HCT116 (cell line): ENCODE results near the gene PPP1R1C.

ENCODE experiments used
- EZH2 ChIP-seq: fragments of 200-600 bp; sonication (generic); IDR thresholded peaks from 2 replicates; pipeline ENCODE4 v1.6.1; 2017; ENCODE audit warnings: antibody characterized with exemption, mixed run types
- JUND ChIP-seq: IDR thresholded peaks from 2 replicates; pipeline ENCODE4 v1.6.1; 2012
- POLR2A ChIP-seq: IDR thresholded peaks from 2 replicates; pipeline ENCODE4 v1.7.0; 2011; ENCODE audit warnings: borderline replicate concordance; ENCODE audit not compliant: insufficient read depth, insufficient read length; ENCODE audit errors: extremely low read depth
- POLR2AphosphoS5 ChIP-seq: IDR thresholded peaks from 2 replicates; pipeline ENCODE4 v1.6.1; 2011; ENCODE audit warnings: mild to moderate bottlenecking, low read depth, low read length, moderate library complexity
- RAD21 ChIP-seq: IDR thresholded peaks from 2 replicates; pipeline ENCODE4 v1.6.1; 2012; ENCODE audit warnings: low read depth, mild to moderate bottlenecking
- SIN3A ChIP-seq: IDR thresholded peaks from 2 replicates; pipeline ENCODE4 v1.6.1; 2012; ENCODE audit warnings: low read depth
- TCF7L2 ChIP-seq: IDR thresholded peaks from 2 replicates; pipeline ENCODE4 v1.7.0; 2011; ENCODE audit warnings: borderline replicate concordance, inconsistent platforms; ENCODE audit not compliant: insufficient read depth, insufficient read length; ENCODE audit errors: extremely low read depth
- YY1 ChIP-seq: IDR thresholded peaks from 2 replicates; pipeline ENCODE4 v1.6.1; 2011; ENCODE audit warnings: low read length, low read depth, moderate library complexity, mild to moderate bottlenecking; ENCODE audit not compliant: insufficient replicate concordance; ENCODE audit errors: extremely low read depth
- ZFX ChIP-seq: fragments of 450-650 bp; IDR thresholded peaks from 2 replicates; pipeline ENCODE4 v1.6.1; 2017
- ZNF274 ChIP-seq: fragments of 200-500 bp; sonication (Bioruptor generic); IDR thresholded peaks from 2 replicates; pipeline ENCODE4 v1.6.1; 2014; ENCODE audit warnings: mild to moderate bottlenecking, low read depth, low read length, inconsistent platforms
- TF ChIP-seq, protein P1 (sequence below), 3 experiments: fragments of 200-600 bp in 1 of 3; sonication (generic) in 1 of 3; IDR thresholded peaks in 2 of 3; conservative IDR thresholded peaks in 1 of 3; 2 replicates each; pipeline ENCODE4 v1.5.1; 2012 to 2017; ENCODE audit warnings: low read depth in 2 of 3, low read length in 2 of 3, antibody characterized with exemption in 1 of 3, borderline replicate concordance in 1 of 3, control low read depth in 1 of 3, mild to moderate bottlenecking in 1 of 3, mixed read lengths in 1 of 3, mixed run types in 1 of 3, moderate library complexity in 1 of 3; ENCODE audit not compliant: insufficient read depth in 1 of 3
- TF ChIP-seq, protein P2 (sequence below): IDR thresholded peaks from 2 replicates; pipeline ENCODE4 v1.6.1; 2012
- TF ChIP-seq, protein P3 (sequence below): IDR thresholded peaks from 2 replicates; pipeline ENCODE4 v1.6.1; 2012
- TF ChIP-seq, protein P4 (sequence below): IDR thresholded peaks from 2 replicates; pipeline ENCODE4 v1.6.1; 2012; ENCODE audit warnings: low read depth

DNA sequence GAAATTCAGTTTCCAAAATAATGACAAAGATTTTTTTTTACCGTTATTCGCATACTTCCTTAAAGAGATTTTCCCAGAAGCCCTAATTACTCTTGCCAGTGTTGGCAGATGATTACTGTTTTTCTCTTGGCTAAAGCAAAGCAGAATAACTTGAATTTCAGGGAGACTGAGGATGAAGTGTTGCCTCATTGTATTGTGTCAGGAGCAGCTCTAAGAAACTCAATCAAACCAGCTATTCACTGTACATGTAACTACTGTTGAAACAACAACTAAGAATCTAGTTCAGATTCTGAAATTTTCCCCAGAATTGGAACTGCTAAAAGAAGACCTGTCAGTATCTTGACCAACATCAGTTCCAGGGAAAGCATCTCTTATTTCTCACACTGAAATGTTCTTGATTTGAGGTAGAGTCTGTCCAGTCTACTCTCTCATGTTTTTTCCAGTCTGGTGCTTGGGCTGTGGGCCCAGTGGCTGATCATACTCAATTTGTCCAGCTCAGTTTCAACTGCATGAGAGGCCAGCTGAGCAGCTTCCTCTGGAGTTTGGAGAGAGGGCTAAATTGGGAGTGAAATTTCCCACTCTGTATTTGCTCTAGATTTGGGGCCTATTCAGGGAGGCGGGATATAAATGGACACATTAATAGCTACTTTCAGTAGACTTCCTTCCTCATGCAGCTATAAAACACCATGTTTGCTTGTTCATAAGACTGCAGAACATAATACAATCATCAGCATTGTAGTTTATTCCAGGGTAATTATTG is 78.5 kb downstream of the PPP1R1C start:
- TF ChIP-seq, protein P1, sequence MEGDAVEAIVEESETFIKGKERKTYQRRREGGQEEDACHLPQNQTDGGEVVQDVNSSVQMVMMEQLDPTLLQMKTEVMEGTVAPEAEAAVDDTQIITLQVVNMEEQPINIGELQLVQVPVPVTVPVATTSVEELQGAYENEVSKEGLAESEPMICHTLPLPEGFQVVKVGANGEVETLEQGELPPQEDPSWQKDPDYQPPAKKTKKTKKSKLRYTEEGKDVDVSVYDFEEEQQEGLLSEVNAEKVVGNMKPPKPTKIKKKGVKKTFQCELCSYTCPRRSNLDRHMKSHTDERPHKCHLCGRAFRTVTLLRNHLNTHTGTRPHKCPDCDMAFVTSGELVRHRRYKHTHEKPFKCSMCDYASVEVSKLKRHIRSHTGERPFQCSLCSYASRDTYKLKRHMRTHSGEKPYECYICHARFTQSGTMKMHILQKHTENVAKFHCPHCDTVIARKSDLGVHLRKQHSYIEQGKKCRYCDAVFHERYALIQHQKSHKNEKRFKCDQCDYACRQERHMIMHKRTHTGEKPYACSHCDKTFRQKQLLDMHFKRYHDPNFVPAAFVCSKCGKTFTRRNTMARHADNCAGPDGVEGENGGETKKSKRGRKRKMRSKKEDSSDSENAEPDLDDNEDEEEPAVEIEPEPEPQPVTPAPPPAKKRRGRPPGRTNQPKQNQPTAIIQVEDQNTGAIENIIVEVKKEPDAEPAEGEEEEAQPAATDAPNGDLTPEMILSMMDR (IDR thresholded peaks at IDR 0.05 in 2 of 3, conservative IDR thresholded peaks at IDR 0.05 in 1 of 3; ENCODE audit: borderline replicate concordance in 1 of 3, insufficient read depth in 1 of 3, low read depth in 2 of 3, low read length in 2 of 3): no peak
- TF ChIP-seq JUND: no peak
- no peak for TF ChIP-seq EZH2
- TF ChIP-seq, protein P2, sequence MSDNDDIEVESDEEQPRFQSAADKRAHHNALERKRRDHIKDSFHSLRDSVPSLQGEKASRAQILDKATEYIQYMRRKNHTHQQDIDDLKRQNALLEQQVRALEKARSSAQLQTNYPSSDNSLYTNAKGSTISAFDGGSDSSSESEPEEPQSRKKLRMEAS: no peak
- no peak for TF ChIP-seq TCF7L2
- TF ChIP-seq POLR2A: no peak
- TF ChIP-seq YY1: no peak
- TF ChIP-seq, protein P3, sequence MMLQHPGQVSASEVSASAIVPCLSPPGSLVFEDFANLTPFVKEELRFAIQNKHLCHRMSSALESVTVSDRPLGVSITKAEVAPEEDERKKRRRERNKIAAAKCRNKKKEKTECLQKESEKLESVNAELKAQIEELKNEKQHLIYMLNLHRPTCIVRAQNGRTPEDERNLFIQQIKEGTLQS: no peak
- no peak for TF ChIP-seq RAD21
- TF ChIP-seq ZNF274: no peak
- TF ChIP-seq, protein P4, sequence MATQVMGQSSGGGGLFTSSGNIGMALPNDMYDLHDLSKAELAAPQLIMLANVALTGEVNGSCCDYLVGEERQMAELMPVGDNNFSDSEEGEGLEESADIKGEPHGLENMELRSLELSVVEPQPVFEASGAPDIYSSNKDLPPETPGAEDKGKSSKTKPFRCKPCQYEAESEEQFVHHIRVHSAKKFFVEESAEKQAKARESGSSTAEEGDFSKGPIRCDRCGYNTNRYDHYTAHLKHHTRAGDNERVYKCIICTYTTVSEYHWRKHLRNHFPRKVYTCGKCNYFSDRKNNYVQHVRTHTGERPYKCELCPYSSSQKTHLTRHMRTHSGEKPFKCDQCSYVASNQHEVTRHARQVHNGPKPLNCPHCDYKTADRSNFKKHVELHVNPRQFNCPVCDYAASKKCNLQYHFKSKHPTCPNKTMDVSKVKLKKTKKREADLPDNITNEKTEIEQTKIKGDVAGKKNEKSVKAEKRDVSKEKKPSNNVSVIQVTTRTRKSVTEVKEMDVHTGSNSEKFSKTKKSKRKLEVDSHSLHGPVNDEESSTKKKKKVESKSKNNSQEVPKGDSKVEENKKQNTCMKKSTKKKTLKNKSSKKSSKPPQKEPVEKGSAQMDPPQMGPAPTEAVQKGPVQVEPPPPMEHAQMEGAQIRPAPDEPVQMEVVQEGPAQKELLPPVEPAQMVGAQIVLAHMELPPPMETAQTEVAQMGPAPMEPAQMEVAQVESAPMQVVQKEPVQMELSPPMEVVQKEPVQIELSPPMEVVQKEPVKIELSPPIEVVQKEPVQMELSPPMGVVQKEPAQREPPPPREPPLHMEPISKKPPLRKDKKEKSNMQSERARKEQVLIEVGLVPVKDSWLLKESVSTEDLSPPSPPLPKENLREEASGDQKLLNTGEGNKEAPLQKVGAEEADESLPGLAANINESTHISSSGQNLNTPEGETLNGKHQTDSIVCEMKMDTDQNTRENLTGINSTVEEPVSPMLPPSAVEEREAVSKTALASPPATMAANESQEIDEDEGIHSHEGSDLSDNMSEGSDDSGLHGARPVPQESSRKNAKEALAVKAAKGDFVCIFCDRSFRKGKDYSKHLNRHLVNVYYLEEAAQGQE: no peak
- TF ChIP-seq POLR2AphosphoS5: no peak
- TF ChIP-seq ZFX: no peak
- no peak for TF ChIP-seq SIN3A
